ENCODE results near the gene MGAT4D.

DNA sequence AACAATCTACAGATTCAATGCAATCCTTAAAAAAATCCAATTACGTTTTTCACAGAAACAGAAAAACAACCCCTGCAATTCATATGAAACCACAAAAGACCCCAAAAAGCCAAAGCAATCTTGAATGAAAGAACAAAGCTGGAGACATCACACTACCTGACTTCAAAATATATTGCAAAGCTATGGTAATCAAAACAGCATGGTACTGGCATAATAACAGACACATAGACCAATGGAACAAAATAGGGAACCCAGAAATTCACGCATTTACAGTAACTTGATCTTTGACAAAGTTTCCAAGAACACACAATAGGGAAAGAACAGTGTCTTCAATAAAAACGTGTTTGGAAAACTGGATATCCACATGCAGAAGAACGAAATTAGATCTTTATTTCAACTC, 14.6 kb downstream of the MGAT4D start:
- no peak for TF ChIP-seq ZFP3 (CRISPR knock-in tag; IDR thresholded peaks at IDR 0.05)
- no peak for TF ChIP-seq ARNTL (CRISPR knock-in tag; IDR thresholded peaks at IDR 0.05; ENCODE audit: borderline replicate concordance, low read depth)
- no peak for TF ChIP-seq ZNF565 (CRISPR knock-in tag; conservative IDR thresholded peaks at IDR 0.05; ENCODE audit: low read depth)
- TF ChIP-seq, protein P1, sequence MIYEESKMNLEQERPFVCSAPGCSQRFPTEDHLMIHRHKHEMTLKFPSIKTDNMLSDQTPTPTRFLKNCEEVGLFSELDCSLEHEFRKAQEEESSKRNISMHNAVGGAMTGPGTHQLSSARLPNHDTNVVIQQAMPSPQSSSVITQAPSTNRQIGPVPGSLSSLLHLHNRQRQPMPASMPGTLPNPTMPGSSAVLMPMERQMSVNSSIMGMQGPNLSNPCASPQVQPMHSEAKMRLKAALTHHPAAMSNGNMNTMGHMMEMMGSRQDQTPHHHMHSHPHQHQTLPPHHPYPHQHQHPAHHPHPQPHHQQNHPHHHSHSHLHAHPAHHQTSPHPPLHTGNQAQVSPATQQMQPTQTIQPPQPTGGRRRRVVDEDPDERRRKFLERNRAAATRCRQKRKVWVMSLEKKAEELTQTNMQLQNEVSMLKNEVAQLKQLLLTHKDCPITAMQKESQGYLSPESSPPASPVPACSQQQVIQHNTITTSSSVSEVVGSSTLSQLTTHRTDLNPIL (CRISPR knock-in tag; IDR thresholded peaks at IDR 0.05; ENCODE audit: low read depth), result no peak
- TF ChIP-seq RARB (CRISPR knock-in tag; IDR thresholded peaks at IDR 0.05), result no peak
